Measurements from ENCODE around the gene MYH2.

The MYH2 gene

GRCh38 chr17:10513299-10514067, 36.0 kb downstream of the MYH2 start:
- DNase-seq, result no peak

DNA sequence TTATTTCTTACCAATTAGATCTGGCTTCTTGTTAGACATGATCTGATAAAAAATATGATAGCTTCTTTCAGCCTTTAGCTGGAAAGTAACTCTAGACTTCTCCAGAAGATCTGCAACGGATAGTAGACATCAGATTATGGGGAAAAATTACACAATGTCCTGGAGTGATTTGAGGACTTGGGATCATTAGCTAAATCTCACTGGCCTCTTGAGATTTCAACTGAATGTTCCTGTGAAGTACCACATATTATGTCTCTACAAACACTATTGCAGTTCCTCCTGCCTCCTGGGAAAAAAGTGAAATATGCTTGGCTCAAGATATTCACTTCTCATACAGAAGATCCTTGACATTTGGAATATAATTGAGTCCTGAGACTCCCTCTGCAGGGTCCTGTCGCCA, 36.6 kb downstream of the MYH2 start:
- no peak for DNase-seq

GRCh38 chr17:10499950-10500349, 49.5 kb downstream of the MYH2 start:
- no peak for DNase-seq

DNA sequence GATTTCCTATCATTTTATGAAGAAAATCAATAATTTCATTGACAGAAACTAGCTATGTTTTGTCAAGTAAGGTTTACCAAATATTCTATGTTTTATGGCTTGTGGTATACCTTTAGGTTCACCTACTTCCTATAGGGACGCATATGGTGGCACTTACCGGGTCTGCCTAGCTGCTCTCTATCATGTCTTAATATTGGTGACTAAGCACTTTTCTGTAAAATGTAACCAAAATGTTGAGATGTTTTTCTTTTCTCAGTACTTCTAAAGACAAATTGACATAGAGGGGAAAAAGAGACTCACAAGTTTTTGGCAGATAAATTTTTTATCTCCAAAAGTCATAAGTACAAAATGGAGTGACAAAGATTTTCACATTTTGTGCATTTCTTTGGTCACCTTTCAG, 57.5 kb downstream of the MYH2 start:
- DNase-seq, result no peak

DNA sequence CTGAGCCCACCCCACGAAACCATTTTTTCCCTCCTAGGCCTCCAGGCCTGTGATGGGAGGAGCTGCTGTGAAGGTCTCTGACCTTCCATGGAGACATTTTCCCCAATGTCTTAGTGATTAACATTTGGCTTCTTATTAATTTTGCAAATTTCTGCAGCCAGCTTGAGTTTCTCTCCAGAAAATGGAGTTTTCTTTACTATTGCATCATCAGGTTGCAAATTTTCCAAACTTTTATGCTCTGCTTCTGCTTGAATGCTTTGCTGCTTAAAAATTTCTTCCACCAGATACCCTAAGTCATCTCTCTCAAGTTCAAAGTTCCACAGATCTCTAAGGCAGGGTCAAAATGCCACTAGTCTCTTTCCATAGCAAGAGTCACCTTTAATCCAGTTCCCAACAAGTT, 67.2 kb downstream of the MYH2 start:
- no peak for DNase-seq

DNA sequence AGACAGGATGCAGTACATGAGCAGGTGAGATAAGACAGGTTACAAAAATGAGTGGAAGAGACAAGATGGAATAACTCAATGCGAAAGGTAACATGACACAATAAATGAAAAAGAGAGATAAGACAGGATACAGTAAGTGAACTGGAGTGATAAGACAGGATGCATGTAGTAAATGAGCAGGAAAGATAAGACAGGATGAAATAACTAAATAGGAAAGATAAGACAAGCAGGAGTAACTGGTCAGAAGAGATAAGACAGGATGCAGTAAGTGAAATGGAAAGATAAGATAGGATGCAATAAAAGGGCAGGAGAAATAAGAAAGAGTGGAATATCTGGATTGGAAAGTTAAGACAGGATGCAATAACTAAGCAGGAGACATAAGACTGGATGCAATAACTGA, 71.8 kb downstream of the MYH2 start:
- DNase-seq, result no peak

GRCh38 chr17:10474536-10474935, 74.9 kb downstream of the MYH2 start:
- no peak for DNase-seq

DNA sequence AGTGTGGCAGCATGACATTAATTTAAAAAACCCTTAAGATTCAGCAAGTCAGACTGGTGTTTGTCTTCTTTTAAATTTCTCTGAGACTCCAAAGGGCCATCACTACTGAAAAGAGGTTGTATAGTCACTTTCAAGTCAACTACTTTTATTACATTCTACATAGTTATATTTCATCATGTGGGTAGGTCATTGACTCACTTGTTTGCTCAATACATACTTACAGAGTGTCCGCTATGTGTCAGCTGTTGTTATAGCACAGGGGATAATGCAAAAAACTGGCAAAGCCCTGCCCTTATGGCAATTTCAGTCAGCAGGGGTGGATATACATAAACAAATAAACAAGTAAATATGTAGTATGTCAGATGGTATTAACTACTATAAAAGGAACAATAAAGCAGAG, 77.6 kb downstream of the MYH2 start:
- no peak for DNase-seq

Data from inflammatory macrophage treated with lipopolysaccharide for 4 hours (primary cell).